ENCODE measurements around the gene SDK1.

- TF ChIP-seq CTCF (IDR thresholded peaks at IDR 0.05) = no peak
- TF ChIP-seq POLR2A (IDR thresholded peaks at IDR 0.05) = no peak
These were observed 868.4 kb downstream of the SDK1 start for GRCh38 chr7:4169455-4169854.

All from uterus (tissue), 2 donors.